Smooth muscle cell (in vitro differentiated cells): ENCODE data around the gene NHS. TPM values are rescaled to one million over a fixed set of nuclear protein-coding genes. Genes with fewer than 3 reads are reported as not detected.

Experiments used
- DNase-seq: peaks from one replicate; lab custom pipeline; 2025; ENCODE audit not compliant: unreplicated experiment; lab: John Stamatoyannopoulos, UW
- H2AFZ ChIP-seq: fragments of 200-600 bp; sonication (generic); 2 replicates; pipeline ENCODE4 v1.6.0; 2016; ENCODE audit warnings: antibody characterized with exemption, low read depth, mild to moderate bottlenecking
- H3F3A ChIP-seq: fragments of 200-600 bp; sonication (generic); 2 replicates; pipeline ENCODE4 v1.6.0; 2017; ENCODE audit warnings: antibody characterized with exemption, low read depth
- H3K27ac ChIP-seq: fragments of 200-600 bp; sonication (generic); 2 replicates; pipeline ENCODE4 v1.5.1; 2016; ENCODE audit warnings: low read depth, mild to moderate bottlenecking
- H3K27me3 ChIP-seq: fragments of 200-600 bp; sonication (generic); 2 replicates; pipeline ENCODE4 v1.6.1; 2016; ENCODE audit warnings: low read depth, mild to moderate bottlenecking
- H3K36me3 ChIP-seq: fragments of 200-600 bp; sonication (generic); 2 replicates; pipeline ENCODE4 v1.5.1; 2016; ENCODE audit warnings: low read depth
- H3K4me1 ChIP-seq: fragments of 200-600 bp; sonication (generic); 2 replicates; pipeline ENCODE4 v1.5.1; 2016; ENCODE audit warnings: low read depth
- H3K4me2 ChIP-seq: fragments of 200-600 bp; sonication (generic); 2 replicates; pipeline ENCODE4 v1.6.0; 2016; ENCODE audit warnings: mild to moderate bottlenecking
- H3K4me3 ChIP-seq: fragments of 200-600 bp; sonication (generic); 2 replicates; pipeline ENCODE4 v1.5.1; 2016; ENCODE audit warnings: mild to moderate bottlenecking
- H3K79me2 ChIP-seq: fragments of 200-600 bp; sonication (generic); 2 replicates; pipeline ENCODE4 v1.6.0; 2016; ENCODE audit warnings: low read depth, mild to moderate bottlenecking
- H3K9ac ChIP-seq: fragments of 200-600 bp; sonication (generic); 2 replicates; pipeline ENCODE4 v1.6.0; 2016; ENCODE audit warnings: low read depth
- H3K9me3 ChIP-seq: fragments of 200-600 bp; sonication (generic); replicated peaks from 2 replicates; pipeline ENCODE4 v1.5.1; 2016; ENCODE audit warnings: low read depth
- H4K20me1 ChIP-seq: fragments of 200-600 bp; sonication (generic); 2 replicates; pipeline ENCODE4 v1.6.0; 2016; ENCODE audit warnings: low read depth
- CTCF ChIP-seq: fragments of 200-600 bp; sonication (generic); IDR thresholded peaks from 2 replicates; pipeline ENCODE4 v1.5.1; 2017; ENCODE audit warnings: borderline replicate concordance, mild to moderate bottlenecking, antibody characterized with exemption; ENCODE audit not compliant: insufficient read depth, poor library complexity, severe bottlenecking
- WGBS: methylation state at CpG from one replicate; pipeline ENCODE4 v1.1.7; 2016; ENCODE audit warnings: low lambda C conversion rate; 5-methylcytosine and 5-hydroxymethylcytosine counted together
- polyA plus RNA-seq: library from polyadenylated mRNA; unstranded; fragments of >200 nt; fragmentation: Nextera tagmentation; extraction: Ambion mirVana; gene quantifications from 2 replicates; pipeline ENCODE4 v1.2.1, GENCODE V29; 2016
- total RNA-seq: library from RNA; depleted of rRNA; stranded (reverse); fragments of >200 nt; gene quantifications from 2 replicates; pipeline ENCODE4 v1.2.3, GENCODE V29; 2014

The NHS gene
- total and polyA plus RNA-seq, 2 experiments from 2014 or later, result 2.6 to 9.6 TPM

DNA sequence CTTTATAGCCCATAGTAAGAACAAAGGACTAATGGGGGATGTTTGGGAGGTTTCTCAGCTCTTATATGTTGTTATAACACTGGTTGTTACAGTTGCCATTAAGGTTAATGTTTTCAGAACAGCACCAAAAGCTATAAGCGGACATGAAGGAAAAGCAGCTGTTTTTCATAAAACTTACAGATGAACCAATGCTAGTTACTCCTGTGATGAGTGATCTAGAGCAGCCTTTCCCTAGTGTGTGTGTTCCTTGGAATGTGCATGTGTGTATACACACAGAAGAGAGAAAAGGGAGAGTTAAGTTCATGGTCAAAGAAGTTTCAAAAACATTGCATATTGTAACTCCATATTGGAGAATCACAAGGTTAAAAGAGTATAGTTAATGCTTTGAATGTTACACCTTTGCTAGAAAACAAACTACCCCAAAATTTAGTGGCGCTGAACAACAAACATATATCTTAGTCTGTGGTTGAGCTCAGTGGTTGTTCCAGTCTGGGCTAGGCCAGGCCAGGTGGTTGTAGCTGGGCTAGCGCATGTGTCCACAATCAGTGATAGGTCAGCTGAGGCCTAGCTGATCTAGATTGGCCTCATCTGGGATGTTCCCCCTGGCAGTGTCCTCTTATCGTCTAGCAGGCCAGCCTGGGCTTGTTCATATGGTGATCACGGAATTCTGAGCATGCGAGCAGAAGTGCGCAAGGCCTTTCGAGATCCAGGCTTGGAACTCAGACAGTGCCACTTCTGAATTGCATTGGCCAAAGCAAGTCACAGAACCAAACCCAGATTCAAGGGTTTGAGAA, 151.0 kb downstream of the NHS start:
- no peak for TF ChIP-seq CTCF
- no peak for DNase-seq
- H3K27me3 ChIP-seq, result no peaks in the 10 kb centered on the region
- no peaks in the 10 kb centered on the region for H3K79me2 ChIP-seq
- WGBS, result 74% methylated on average over 8 of the region's 8 CpGs
- H2AFZ ChIP-seq, result no peak overlapping the region
- no peak overlapping the region for H3K9ac ChIP-seq
- no peaks in the 10 kb centered on the region for H3K9me3 ChIP-seq
- peak overlapping the region; percentile 75 for H3K27ac ChIP-seq
- peak overlapping the region; percentile 43 for H3K4me2 ChIP-seq
- H3K4me3 ChIP-seq, result no peak overlapping the region
- peaks cover 22% of the 10 kb centered on the region for H3K4me1 ChIP-seq
- H3K36me3 ChIP-seq, result no peaks in the 10 kb centered on the region
- no peaks in the 10 kb centered on the region for H3F3A ChIP-seq
- no peaks in the 10 kb centered on the region for H4K20me1 ChIP-seq

DNA sequence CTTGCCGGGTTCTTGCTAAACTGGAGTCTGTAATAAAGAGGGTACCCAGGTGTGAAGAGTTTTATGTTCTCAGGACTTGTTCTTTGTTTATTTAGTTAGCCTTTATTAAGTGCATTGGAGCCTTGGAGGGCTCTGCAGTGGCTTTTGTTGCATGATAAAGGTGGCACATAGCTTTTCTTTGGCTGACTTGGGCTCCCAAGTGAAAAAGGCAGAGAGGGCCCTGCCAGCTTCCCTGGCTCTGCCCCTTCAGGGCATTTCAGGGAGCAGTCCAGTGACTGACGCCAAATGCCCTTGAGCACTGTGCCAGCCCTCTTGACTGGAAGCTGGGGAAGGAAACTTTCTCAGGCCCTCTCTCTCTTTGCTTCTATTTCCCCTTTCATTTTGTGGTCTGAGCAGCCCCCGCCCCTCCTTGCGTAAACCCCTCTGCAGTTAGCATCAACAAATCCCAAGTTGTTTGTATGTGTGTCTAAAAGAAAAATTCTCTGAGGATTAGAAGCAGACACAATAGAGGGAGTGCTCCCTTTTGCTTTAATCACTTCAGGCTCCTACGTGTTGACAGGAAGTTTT, 152.2 kb downstream of the NHS start:
- DNase-seq, result no peak
- H3K4me1 ChIP-seq, result peaks cover 22% of the 10 kb centered on the region
- no peak for TF ChIP-seq CTCF
- H3K9me3 ChIP-seq, result no peaks in the 10 kb centered on the region
- 47% methylated on average over 5 of the region's 5 CpGs for WGBS
- peak overlapping the region; percentile 50 for H3K4me2 ChIP-seq
- H3K36me3 ChIP-seq, result no peaks in the 10 kb centered on the region
- H3K4me3 ChIP-seq, result no peak overlapping the region
- H2AFZ ChIP-seq, result no peak overlapping the region
- H3K9ac ChIP-seq, result no peak overlapping the region
- H3K27me3 ChIP-seq, result no peaks in the 10 kb centered on the region
- H4K20me1 ChIP-seq, result no peaks in the 10 kb centered on the region
- no peaks in the 10 kb centered on the region for H3K79me2 ChIP-seq
- peak overlapping the region; percentile 59 for H3K27ac ChIP-seq
- no peaks in the 10 kb centered on the region for H3F3A ChIP-seq

GRCh38 chrX:17527922-17528321, 152.9 kb downstream of the NHS start:
- H3K36me3 ChIP-seq, result no peaks in the 10 kb centered on the region
- TF ChIP-seq CTCF, result no peak
- peaks cover 22% of the 10 kb centered on the region for H3K4me1 ChIP-seq
- H4K20me1 ChIP-seq, result no peaks in the 10 kb centered on the region
- no peaks in the 10 kb centered on the region for H3F3A ChIP-seq
- H3K9ac ChIP-seq, result no peak overlapping the region
- 39% methylated on average over 1 of the region's 1 CpG for WGBS
- no peaks in the 10 kb centered on the region for H3K9me3 ChIP-seq
- no peak for DNase-seq
- H3K27me3 ChIP-seq, result no peaks in the 10 kb centered on the region
- H3K27ac ChIP-seq, result peak overlapping the region; percentile 59
- H3K4me3 ChIP-seq, result no peak overlapping the region
- peak overlapping the region; percentile 50 for H3K4me2 ChIP-seq
- H3K79me2 ChIP-seq, result no peaks in the 10 kb centered on the region
- no peak overlapping the region for H2AFZ ChIP-seq
